DND-41 (cell line): ENCODE data around the gene PAPLN.

Source experiments
- ATAC-seq: fragments of 200-7000 bp; cut with Tn5 transposase; 3 replicates; pipeline ENCODE4 v1.9.1; 2021; ENCODE audit warnings: low read depth; ENCODE audit not compliant: insufficient read depth
- DNase-seq: peaks from one replicate; pipeline ENCODE4 v3.0.0-alpha.2; 2020
- H2AFZ ChIP-seq: 2 replicates; pipeline ENCODE4 v1.6.0; 2012; ENCODE audit warnings: low read depth, low read length
- H3K27ac ChIP-seq: 2 replicates; pipeline ENCODE4 v1.5.1; 2012; ENCODE audit warnings: low read length, inconsistent platforms
- H3K27me3 ChIP-seq: fragments of 200-600 bp; sonication (generic); 2 replicates; pipeline ENCODE4 v1.6.0; 2012; ENCODE audit warnings: low read length, mild to moderate bottlenecking, inconsistent platforms; ENCODE audit not compliant: insufficient read depth, poor library complexity
- H3K36me3 ChIP-seq: 2 replicates; pipeline ENCODE4 v1.5.1; 2012; ENCODE audit warnings: low read length, inconsistent platforms; ENCODE audit not compliant: insufficient read depth
- H3K4me1 ChIP-seq: 2 replicates; pipeline ENCODE4 v1.5.1; 2012; ENCODE audit warnings: mild to moderate bottlenecking, low read length; ENCODE audit not compliant: insufficient read depth
- H3K4me2 ChIP-seq: 2 replicates; pipeline ENCODE4 v1.6.0; 2012; ENCODE audit warnings: mild to moderate bottlenecking, moderate library complexity, low read length, inconsistent platforms; ENCODE audit not compliant: insufficient read depth
- H3K4me3 ChIP-seq, 2 experiments: fragments of 200-600 bp in 1 of 2; shearing (Covaris generic) in 1 of 2; 2 replicates each; pipeline ENCODE4 v1.5.1; 2012 to 2016; ENCODE audit warnings: inconsistent platforms in 2 of 2, low read length in 2 of 2, mild to moderate bottlenecking in 2 of 2, low read depth in 1 of 2, moderate library complexity in 1 of 2
- H3K79me2 ChIP-seq: 2 replicates; pipeline ENCODE4 v1.6.0; 2012; ENCODE audit warnings: low read length, inconsistent platforms; ENCODE audit not compliant: insufficient read depth
- H3K9ac ChIP-seq: 2 replicates; pipeline ENCODE4 v1.6.0; 2012; ENCODE audit warnings: low read depth, mild to moderate bottlenecking, inconsistent platforms, low read length, moderate library complexity
- H3K9me3 ChIP-seq: 2 replicates; pipeline ENCODE4 v1.5.1; 2012; ENCODE audit warnings: low read length, moderate library complexity, mild to moderate bottlenecking, inconsistent platforms; ENCODE audit not compliant: insufficient read depth, severe bottlenecking
- H4K20me1 ChIP-seq: 2 replicates; pipeline ENCODE4 v1.6.0; 2012; ENCODE audit warnings: low read length; ENCODE audit not compliant: insufficient read depth
- EZH2 ChIP-seq: IDR thresholded peaks from 3 replicates; pipeline ENCODE4 v1.6.1; 2012; ENCODE audit warnings: borderline replicate concordance, low read depth, mild to moderate bottlenecking, moderate library complexity, low read length, inconsistent platforms; ENCODE audit not compliant: severe bottlenecking
- TF ChIP-seq, protein P1 (sequence below): IDR thresholded peaks from 2 replicates; pipeline ENCODE4 v1.5.1; 2012; ENCODE audit warnings: borderline replicate concordance, low read length, moderate library complexity, mild to moderate bottlenecking; ENCODE audit not compliant: poor library complexity, severe bottlenecking; ENCODE audit errors: extremely low read depth

The PAPLN gene

DNA sequence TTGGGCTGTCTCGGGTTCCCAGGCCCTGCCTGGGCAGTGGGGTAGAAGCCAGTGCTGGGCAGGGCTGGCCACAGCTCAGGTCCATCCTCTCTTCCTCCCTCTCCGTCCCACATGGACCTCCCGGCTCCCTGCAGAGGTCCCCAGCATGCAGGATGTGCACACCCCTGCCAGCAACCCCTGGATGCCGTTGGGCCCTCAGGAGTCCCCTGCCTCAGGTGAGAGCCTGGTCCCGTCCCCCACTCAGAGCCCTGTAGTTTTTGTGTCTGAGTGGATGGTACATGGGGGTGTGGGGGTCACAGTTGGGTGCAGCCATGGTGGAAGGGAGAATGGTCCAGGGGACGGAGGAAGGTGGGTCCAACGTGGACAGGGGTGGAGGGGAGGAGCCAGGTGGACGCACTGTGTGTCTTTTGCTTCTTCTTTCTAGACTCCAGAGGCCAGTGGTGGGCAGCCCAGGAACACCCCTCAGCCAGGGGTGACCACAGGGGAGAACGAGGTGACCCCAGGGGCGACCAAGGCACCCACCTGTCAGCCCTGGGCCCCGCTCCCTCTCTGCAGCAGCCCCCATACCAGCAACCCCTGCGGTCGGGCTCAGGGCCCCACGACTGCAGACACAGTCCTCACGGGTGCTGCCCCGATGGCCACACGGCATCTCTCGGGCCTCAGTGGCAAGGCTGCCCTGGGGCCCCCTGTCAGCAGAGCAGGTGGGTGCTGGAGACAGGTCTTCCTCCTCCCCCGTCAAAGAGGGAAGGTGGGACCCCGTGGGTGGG is 21.7 kb downstream of the PAPLN start:
- H3K4me2 ChIP-seq = no peak overlapping the region
- no peak overlapping the region for H3K9ac ChIP-seq
- no peak overlapping the region for H2AFZ ChIP-seq
- DNase-seq = no peak
- H3K4me3 ChIP-seq = no peak overlapping the region
- no peak overlapping the region for H3K27ac ChIP-seq
- H3K9me3 ChIP-seq = no peaks in the 10 kb centered on the region
- ATAC-seq = no peak
- H3K79me2 ChIP-seq = no peaks in the 10 kb centered on the region
- H3K4me1 ChIP-seq = no peaks in the 10 kb centered on the region
- TF ChIP-seq, protein P1, sequence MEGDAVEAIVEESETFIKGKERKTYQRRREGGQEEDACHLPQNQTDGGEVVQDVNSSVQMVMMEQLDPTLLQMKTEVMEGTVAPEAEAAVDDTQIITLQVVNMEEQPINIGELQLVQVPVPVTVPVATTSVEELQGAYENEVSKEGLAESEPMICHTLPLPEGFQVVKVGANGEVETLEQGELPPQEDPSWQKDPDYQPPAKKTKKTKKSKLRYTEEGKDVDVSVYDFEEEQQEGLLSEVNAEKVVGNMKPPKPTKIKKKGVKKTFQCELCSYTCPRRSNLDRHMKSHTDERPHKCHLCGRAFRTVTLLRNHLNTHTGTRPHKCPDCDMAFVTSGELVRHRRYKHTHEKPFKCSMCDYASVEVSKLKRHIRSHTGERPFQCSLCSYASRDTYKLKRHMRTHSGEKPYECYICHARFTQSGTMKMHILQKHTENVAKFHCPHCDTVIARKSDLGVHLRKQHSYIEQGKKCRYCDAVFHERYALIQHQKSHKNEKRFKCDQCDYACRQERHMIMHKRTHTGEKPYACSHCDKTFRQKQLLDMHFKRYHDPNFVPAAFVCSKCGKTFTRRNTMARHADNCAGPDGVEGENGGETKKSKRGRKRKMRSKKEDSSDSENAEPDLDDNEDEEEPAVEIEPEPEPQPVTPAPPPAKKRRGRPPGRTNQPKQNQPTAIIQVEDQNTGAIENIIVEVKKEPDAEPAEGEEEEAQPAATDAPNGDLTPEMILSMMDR = no peak
- no peak for TF ChIP-seq EZH2
- H3K27me3 ChIP-seq = no peaks in the 10 kb centered on the region
- H3K36me3 ChIP-seq = no peaks in the 10 kb centered on the region
- H4K20me1 ChIP-seq = no peaks in the 10 kb centered on the region; the same call in 1 of the 2 replicates

DNA sequence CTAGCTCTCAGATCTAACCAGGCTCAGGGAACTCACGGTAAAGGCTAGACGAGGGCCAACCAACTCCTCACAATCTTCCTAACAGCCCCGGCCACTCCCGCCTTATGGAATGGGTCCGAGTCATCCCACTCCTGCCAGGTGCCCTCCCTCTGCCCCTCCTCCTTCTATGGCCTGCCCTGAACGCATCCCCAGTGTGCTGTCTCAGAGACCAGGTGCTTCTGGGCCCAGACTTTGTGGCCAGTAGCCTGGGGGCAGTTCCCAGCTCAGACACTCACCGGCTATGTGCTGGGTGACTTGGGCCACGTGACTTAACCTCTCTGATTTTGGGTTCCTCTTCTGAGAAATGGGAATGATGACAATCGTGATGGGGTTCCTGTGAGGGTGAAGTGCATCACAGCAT is 22.5 kb downstream of the PAPLN start:
- Histone ChIP-seq H3K4me3 (no peak overlapping the region), H3K27me3 (no peaks in the 10 kb centered on the region), H3K9ac (no peak overlapping the region), H3K36me3 (no peaks in the 10 kb centered on the region), H3K4me2 (no peak overlapping the region), H3K27ac (no peak overlapping the region), H3K4me1 (no peaks in the 10 kb centered on the region), H4K20me1 (no peaks in the 10 kb centered on the region), H3K9me3 (no peaks in the 10 kb centered on the region), H2AFZ (no peak overlapping the region), H3K79me2 (no peaks in the 10 kb centered on the region)
- TF ChIP-seq EZH2 = no peak
- TF ChIP-seq, protein P1 = no peak
- no peak for DNase-seq
- ATAC-seq = no peak

DNA sequence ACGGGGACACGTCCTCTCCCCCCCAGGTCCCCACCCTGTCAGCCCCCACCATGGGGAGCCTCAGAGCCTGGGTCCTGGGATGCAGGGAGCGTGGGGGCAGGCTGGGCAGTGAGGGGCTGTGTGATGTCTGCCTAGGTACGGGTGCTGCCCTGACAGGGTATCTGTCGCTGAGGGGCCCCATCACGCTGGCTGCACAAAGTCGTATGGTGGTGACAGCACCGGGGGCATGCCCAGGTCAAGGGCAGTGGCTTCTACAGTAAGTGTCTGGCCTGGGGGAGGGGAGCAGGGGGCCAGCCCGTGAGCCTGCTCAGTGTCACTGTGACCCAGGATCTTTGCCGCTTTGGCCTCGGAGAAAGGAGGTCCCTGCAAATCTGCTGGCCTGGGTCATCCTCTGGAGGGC is 23.3 kb downstream of the PAPLN start:
- Histone ChIP-seq H3K79me2 (no peaks in the 10 kb centered on the region), H3K4me3 (no peak overlapping the region), H3K27ac (no peak overlapping the region), H3K9me3 (no peaks in the 10 kb centered on the region), H2AFZ (no peak overlapping the region), H3K4me2 (no peak overlapping the region), H3K4me1 (no peaks in the 10 kb centered on the region), H3K27me3 (no peaks in the 10 kb centered on the region), H3K9ac (no peak overlapping the region), H4K20me1 (no peaks in the 10 kb centered on the region), H3K36me3 (no peaks in the 10 kb centered on the region)
- ATAC-seq (no peak), DNase-seq (no peak)
- no peak for TF ChIP-seq EZH2
- TF ChIP-seq, protein P1 = no peak

DNA sequence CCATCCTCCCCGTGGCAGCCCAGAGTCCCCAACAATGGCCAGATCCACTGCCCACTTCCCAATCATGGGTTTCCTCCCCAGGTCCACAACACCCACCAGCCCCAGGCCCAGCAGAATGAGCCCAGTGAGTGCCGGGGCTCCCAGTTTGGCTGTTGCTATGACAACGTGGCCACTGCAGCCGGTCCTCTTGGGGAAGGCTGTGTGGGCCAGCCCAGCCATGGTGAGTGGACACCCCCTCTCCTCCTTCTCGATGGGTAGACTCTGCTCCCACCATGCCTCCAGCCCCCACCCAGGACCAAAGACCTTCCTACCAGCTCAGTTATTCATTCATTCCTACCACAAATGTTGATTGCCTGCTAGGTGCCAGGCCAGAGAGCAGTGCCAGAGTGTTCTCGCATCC is 23.8 kb downstream of the PAPLN start:
- TF ChIP-seq, protein P1 = no peak
- TF ChIP-seq EZH2 = no peak
- H2AFZ ChIP-seq = no peak overlapping the region
- H4K20me1 ChIP-seq = no peaks in the 10 kb centered on the region
- H3K9me3 ChIP-seq = no peaks in the 10 kb centered on the region
- H3K27me3 ChIP-seq = no peaks in the 10 kb centered on the region
- no peak for DNase-seq
- no peak overlapping the region for H3K9ac ChIP-seq
- ATAC-seq = no peak
- H3K36me3 ChIP-seq = no peaks in the 10 kb centered on the region
- no peaks in the 10 kb centered on the region for H3K79me2 ChIP-seq
- no peak overlapping the region for H3K4me3 ChIP-seq
- no peak overlapping the region for H3K27ac ChIP-seq
- H3K4me2 ChIP-seq = no peak overlapping the region
- H3K4me1 ChIP-seq = no peaks in the 10 kb centered on the region
